ENCODE measurements around the gene CCDC87. TPM values are rescaled to one million over a fixed set of nuclear protein-coding genes. Genes with fewer than 3 reads are reported as not detected.

CCDC87 gene
- polyA plus RNA-seq, 1 experiment: 0.19 TPM

DNA sequence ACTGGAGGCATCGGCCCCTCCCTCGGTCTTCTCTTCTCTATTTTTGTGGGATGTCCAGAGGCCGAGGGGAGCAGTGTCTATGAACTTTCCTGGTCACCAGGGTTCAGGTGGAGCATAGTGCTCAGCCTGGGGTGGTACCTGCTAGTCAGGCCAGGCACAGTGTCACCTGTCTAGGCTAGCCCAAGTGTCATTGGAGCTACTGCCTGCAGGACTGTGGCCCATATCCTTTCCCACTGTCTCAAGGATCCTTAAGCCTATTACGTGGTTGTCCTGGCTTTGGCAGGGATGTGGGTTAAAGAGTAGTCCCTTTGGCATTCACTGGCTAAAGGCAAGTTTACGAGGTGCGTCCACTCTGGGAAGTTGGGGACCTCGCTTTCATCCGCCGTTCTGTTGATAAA lies 32.9 kb upstream of the CCDC87 start:
- no peaks in the 10 kb centered on the region for H3K27me3 ChIP-seq (ENCODE audit: control insufficient read depth, insufficient read depth, low read length)
- TF ChIP-seq, protein P1, sequence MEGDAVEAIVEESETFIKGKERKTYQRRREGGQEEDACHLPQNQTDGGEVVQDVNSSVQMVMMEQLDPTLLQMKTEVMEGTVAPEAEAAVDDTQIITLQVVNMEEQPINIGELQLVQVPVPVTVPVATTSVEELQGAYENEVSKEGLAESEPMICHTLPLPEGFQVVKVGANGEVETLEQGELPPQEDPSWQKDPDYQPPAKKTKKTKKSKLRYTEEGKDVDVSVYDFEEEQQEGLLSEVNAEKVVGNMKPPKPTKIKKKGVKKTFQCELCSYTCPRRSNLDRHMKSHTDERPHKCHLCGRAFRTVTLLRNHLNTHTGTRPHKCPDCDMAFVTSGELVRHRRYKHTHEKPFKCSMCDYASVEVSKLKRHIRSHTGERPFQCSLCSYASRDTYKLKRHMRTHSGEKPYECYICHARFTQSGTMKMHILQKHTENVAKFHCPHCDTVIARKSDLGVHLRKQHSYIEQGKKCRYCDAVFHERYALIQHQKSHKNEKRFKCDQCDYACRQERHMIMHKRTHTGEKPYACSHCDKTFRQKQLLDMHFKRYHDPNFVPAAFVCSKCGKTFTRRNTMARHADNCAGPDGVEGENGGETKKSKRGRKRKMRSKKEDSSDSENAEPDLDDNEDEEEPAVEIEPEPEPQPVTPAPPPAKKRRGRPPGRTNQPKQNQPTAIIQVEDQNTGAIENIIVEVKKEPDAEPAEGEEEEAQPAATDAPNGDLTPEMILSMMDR (IDR thresholded peaks at IDR 0.05; ENCODE audit: low read depth, low read length): no peak
- no peak for DNase-seq (ENCODE audit: low read depth, low spot score)
- no peak overlapping the region for H3K4me3 ChIP-seq (ENCODE audit: low read depth, low read length)
- H3K9me3 ChIP-seq (ENCODE audit: control insufficient read depth, insufficient read depth, low read length): no peaks in the 10 kb centered on the region; the same call in 1 of the 2 replicates
- ChIA-PET CTCF (no interaction called here), POLR2A (no interaction called here)
- H3K27ac ChIP-seq (ENCODE audit: low read depth, low read length): no peak overlapping the region

DNA sequence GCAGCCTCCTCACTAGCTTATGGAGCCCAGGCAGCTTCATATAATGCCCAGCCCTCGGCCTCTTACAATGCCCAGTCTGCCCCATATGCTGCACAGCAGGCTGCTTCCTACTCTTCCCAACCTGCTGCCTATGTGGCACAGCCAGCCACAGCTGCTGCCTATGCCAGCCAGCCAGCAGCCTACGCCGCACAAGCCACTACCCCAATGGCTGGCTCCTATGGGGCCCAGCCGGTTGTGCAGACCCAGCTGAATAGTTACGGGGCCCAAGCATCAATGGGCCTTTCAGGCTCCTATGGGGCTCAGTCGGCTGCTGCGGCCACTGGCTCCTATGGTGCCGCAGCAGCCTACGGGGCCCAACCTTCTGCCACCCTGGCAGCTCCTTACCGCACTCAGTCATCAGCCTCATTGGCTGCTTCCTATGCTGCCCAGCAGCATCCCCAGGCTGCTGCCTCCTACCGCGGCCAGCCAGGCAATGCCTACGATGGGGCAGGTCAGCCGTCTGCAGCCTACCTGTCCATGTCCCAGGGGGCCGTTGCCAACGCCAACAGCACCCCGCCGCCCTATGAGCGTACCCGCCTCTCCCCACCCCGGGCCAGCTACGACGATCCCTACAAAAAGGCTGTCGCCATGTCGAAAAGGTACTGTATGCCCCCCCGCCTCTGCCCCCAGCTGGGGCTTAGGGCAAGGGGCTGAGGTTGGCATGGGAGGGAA lies 32.3 kb upstream of the CCDC87 start:
- CTCF ChIA-PET: no interaction called here
- TF ChIP-seq, protein P1 (IDR thresholded peaks at IDR 0.05; ENCODE audit: low read depth, low read length): no peak
- no peak for DNase-seq (ENCODE audit: low read depth, low spot score)
- H3K4me3 ChIP-seq (ENCODE audit: low read depth, low read length): no peak overlapping the region
- POLR2A ChIA-PET: interaction anchor here (0.8 to 4.4 kb wide), 4 partner anchors 9 to 262 kb away, joined by 3 to 25 read pairs (median 4); partner anchors contain the start of genes DPP3, RBM14 and RBM4
- no peaks in the 10 kb centered on the region for H3K27me3 ChIP-seq (ENCODE audit: control insufficient read depth, insufficient read depth, low read length)
- H3K9me3 ChIP-seq (ENCODE audit: control insufficient read depth, insufficient read depth, low read length): no peaks in the 10 kb centered on the region; the same call in 1 of the 2 replicates
- no peak overlapping the region for H3K27ac ChIP-seq (ENCODE audit: low read depth, low read length)

DNA sequence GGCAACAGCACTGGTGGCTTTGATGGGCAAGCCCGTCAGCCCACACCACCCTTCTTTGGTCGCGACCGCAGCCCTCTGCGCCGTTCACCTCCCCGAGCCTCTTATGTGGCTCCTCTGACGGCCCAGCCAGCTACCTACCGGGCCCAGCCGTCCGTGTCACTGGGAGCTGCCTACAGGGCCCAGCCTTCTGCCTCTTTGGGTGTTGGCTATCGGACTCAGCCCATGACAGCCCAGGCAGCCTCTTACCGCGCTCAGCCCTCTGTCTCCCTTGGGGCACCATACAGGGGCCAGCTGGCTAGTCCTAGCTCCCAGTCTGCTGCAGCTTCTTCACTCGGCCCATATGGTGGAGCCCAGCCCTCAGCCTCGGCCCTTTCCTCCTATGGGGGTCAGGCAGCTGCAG lies 31.6 kb upstream of the CCDC87 start:
- POLR2A ChIA-PET: interaction anchor here (0.8 to 4.4 kb wide), 4 partner anchors 8 to 262 kb away, joined by 3 to 25 read pairs (median 4); partner anchors contain the start of genes DPP3, RBM14 and RBM4
- TF ChIP-seq, protein P1 (IDR thresholded peaks at IDR 0.05; ENCODE audit: low read depth, low read length): no peak
- CTCF ChIA-PET: no interaction called here
- no peak for DNase-seq (ENCODE audit: low read depth, low spot score)
- Histone ChIP-seq H3K27ac (ENCODE audit: low read depth, low read length) (no peak overlapping the region), H3K9me3 (ENCODE audit: control insufficient read depth, insufficient read depth, low read length) (no peaks in the 10 kb centered on the region; the same call in 1 of the 2 replicates), H3K4me3 (ENCODE audit: low read depth, low read length) (no peak overlapping the region), H3K27me3 (ENCODE audit: control insufficient read depth, insufficient read depth, low read length) (no peaks in the 10 kb centered on the region)

DNA sequence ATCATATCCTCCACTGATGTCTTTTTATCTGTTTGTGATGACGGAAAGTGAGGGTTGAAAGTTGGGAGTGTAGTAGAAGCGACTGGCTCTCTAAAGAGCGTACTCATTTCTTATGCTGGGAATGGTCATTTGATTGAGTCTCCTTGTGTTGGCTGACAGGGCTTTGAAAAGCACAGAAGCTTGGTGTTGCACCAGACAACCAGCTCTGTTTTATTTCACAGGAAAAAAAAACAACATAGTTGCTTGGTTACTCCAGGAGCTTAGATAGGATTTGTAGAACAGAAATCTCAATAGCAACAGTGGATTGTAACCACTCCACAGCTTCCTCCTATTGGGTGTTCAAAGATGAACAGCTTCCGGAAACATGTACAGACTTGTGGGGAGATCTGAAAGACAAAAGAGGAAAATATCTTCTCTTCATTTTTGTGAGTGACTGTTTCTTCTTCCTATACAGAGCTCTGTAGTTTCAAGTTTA lies 26.3 kb upstream of the CCDC87 start:
- CTCF ChIA-PET: interaction anchor here (0.6 to 1.2 kb wide), 4 partner anchors 16 to 58 kb away, joined by 3 read pairs; partner anchors contain the start of genes CCDC87 and CCS
- Histone ChIP-seq H3K27me3 (ENCODE audit: control insufficient read depth, insufficient read depth, low read length) (no peaks in the 10 kb centered on the region), H3K4me3 (ENCODE audit: low read depth, low read length) (peak overlapping the region; percentile 95), H3K9me3 (ENCODE audit: control insufficient read depth, insufficient read depth, low read length) (0 out of 2 replicates have a peak, but pooled peaks cover 4% of the 10 kb centered on the region), H3K27ac (ENCODE audit: low read depth, low read length) (no peak overlapping the region)
- POLR2A ChIA-PET: interaction anchor here (0.7 to 4.6 kb wide), 3 partner anchors 11 to 58 kb away, joined by 3 to 61 read pairs (median 5); partner anchors contain the start of gene RBM4
- no peak for DNase-seq (ENCODE audit: low read depth, low spot score)
- TF ChIP-seq, protein P1 (IDR thresholded peaks at IDR 0.05; ENCODE audit: low read depth, low read length): no peak
